Chondrocyte (in vitro differentiated cells): ENCODE results near the gene CD46. TPM values are rescaled to one million over a fixed set of nuclear protein-coding genes. Genes with fewer than 3 reads are reported as not detected.

Experiments used
- DNase-seq: peaks from one replicate; pipeline ENCODE4 v3.0.0; 2021; ENCODE audit warnings: mixed read lengths, low spot score
- H3K27ac Mint-ChIP-seq: one replicate; pipeline ENCODE4 v1.8.0; 2021; ENCODE audit warnings: mild to moderate bottlenecking, moderate library complexity, mixed read lengths; ENCODE audit not compliant: unreplicated experiment
- H3K27me3 Mint-ChIP-seq: 2 replicates; pipeline ENCODE4 v1.8.0; 2021; ENCODE audit warnings: low read depth, mixed read lengths
- H3K36me3 Mint-ChIP-seq: 2 replicates; pipeline ENCODE4 v1.8.0; 2021; ENCODE audit warnings: low read depth, mixed read lengths
- H3K4me1 Mint-ChIP-seq: 2 replicates; pipeline ENCODE4 v1.8.0; 2021; ENCODE audit warnings: low read depth, mild to moderate bottlenecking, mixed read lengths
- H3K4me3 Mint-ChIP-seq: one replicate; pipeline ENCODE4 v1.8.0; 2021; ENCODE audit warnings: mild to moderate bottlenecking, moderate library complexity, mixed read lengths; ENCODE audit not compliant: unreplicated experiment
- H3K9me3 Mint-ChIP-seq: 2 replicates; pipeline ENCODE4 v1.8.0; 2021; ENCODE audit warnings: low read depth, mixed read lengths
- total RNA-seq: library from RNA; stranded (reverse); gene quantifications from 3 replicates; pipeline ENCODE4 v1.2.1, GENCODE V29; 2021
- TF ChIP-seq, protein P1 (sequence below): fragments of 200-600 bp; sonication (generic); IDR thresholded peaks from 2 replicates; pipeline ENCODE4 v1.5.0; 2021; ENCODE audit warnings: antibody characterized with exemption, mild to moderate bottlenecking, moderate library complexity

The CD46 gene
- total RNA-seq, 1 donor from 2014 or later, result 96.4 TPM

DNA sequence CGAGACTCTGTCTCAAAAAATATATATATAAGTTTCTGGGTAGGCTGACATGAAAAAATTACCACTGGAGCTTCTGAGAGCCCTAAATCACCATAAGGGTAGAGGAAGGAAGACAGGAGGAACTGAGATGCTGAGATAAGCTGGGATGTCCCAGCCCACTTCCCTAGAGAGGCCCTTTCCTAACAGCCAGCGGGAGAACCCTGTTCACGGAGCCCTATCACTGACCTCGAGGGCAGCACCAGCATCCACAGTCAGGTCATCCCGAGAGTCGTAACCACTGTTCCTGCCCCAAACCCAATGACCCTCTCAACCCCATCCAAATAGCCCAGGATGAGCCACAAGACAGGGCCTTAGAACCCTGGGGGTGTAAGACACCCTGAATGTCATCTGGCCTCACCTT, 81.5 kb downstream of the CD46 start:
- Mint-ChIP-seq H3K4me1 (no peaks in the 10 kb centered on the region), H3K27me3 (no peaks in the 10 kb centered on the region), H3K27ac (no peak overlapping the region), H3K36me3 (peaks cover 2% of the 10 kb centered on the region), H3K4me3 (no peak overlapping the region), H3K9me3 (no peaks in the 10 kb centered on the region)
- DNase-seq, result no peak
- TF ChIP-seq, protein P1, sequence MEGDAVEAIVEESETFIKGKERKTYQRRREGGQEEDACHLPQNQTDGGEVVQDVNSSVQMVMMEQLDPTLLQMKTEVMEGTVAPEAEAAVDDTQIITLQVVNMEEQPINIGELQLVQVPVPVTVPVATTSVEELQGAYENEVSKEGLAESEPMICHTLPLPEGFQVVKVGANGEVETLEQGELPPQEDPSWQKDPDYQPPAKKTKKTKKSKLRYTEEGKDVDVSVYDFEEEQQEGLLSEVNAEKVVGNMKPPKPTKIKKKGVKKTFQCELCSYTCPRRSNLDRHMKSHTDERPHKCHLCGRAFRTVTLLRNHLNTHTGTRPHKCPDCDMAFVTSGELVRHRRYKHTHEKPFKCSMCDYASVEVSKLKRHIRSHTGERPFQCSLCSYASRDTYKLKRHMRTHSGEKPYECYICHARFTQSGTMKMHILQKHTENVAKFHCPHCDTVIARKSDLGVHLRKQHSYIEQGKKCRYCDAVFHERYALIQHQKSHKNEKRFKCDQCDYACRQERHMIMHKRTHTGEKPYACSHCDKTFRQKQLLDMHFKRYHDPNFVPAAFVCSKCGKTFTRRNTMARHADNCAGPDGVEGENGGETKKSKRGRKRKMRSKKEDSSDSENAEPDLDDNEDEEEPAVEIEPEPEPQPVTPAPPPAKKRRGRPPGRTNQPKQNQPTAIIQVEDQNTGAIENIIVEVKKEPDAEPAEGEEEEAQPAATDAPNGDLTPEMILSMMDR, result no peak

DNA sequence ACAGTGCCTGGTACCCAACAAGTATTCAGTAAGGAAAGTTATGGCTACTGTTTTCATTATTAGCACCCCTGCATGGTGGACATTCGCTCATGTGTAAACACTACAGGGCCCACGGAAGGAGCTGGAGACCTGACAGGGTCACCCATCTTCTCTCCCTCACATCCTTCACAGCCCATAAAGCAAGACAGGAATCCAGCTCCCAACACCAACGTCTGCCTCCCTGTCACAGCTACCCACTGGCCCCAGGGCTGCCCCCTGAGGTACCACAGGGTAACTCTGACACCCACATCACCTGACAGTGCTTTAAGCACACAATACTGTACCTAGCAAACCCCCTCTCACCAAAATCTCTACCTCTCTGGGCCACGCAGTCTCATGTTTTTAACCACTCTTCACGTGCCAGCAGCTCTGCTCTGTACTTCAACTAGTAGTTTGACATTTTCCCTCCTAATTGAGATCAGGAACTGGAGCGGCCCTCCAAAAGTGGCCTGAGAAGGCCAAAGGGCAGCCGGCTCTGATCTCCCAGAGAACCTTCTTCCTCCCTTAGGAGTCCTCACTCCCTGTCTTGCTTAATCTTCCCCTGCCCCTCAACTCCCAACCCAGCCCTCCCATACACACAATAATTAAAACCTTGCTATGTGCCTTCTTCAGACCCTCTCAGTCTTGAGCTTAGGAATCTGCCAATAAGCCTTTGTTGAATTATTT, 82.3 kb downstream of the CD46 start:
- Mint-ChIP-seq H3K4me3 (no peak overlapping the region), H3K36me3 (peaks cover 2% of the 10 kb centered on the region), H3K27me3 (no peaks in the 10 kb centered on the region), H3K4me1 (no peaks in the 10 kb centered on the region), H3K9me3 (no peaks in the 10 kb centered on the region), H3K27ac (no peak overlapping the region)
- TF ChIP-seq, protein P1, result no peak
- no peak for DNase-seq

DNA sequence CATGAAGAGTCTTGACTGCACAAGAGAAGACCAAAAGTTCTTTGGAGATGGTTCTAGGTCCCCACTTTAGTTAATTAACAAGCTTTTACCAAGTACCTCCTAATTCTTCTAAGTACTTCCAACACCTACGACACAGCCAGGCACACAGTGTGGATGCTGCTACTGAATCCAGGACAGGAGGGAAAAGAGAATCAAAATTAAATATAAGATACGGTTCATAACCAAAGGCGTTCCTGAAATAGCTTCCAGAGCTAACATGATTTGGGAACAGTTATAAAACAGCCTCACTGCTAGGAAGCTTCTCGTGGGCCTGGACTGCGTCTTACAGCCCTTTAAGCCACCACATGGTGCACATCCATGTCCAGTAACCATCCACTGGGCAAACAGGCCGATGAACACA, 84.1 kb downstream of the CD46 start:
- no peaks in the 10 kb centered on the region for H3K27me3 Mint-ChIP-seq
- no peak for DNase-seq
- peaks cover 2% of the 10 kb centered on the region for H3K36me3 Mint-ChIP-seq
- TF ChIP-seq, protein P1, result no peak
- H3K4me3 Mint-ChIP-seq, result no peak overlapping the region
- H3K9me3 Mint-ChIP-seq, result no peaks in the 10 kb centered on the region
- H3K4me1 Mint-ChIP-seq, result no peaks in the 10 kb centered on the region
- no peak overlapping the region for H3K27ac Mint-ChIP-seq

DNA sequence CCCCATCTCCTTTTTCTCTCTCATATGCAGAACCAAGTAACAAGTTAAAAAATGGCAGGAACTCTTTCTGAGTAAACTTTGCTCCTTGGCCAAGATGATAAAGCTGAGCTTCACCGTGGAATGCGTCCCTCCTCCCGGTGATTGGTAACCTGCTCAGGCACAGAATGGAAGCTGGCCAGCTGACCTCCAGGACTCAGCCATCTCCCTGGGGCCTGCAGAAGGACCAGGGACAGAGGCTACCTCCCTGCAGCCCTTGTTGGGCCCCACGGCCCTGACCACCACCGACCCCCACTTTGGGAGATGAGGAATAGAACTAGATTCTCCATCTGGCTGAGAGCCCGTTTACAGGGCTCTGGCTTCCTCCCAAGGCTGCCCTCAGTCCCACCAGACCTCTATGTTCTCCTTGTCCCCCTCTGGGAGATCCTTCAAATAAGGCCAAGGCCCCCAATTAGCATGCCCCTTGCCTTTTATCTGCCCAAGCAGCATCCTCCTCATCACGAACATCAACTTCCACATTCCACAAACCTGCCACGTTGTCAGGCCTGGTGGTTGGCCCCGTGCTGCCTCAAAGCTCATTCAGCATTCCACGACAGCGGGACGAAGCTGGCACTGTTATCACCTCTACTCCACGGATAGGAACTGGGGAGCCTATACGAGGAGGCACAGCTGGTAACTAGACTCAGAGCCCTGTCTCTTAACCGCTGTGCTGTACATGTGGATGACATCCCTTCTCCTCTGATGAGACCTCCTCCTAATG, 84.9 kb downstream of the CD46 start:
- Mint-ChIP-seq H3K9me3 (no peaks in the 10 kb centered on the region), H3K27ac (no peak overlapping the region)
- TF ChIP-seq, protein P1, result no peak

DNA sequence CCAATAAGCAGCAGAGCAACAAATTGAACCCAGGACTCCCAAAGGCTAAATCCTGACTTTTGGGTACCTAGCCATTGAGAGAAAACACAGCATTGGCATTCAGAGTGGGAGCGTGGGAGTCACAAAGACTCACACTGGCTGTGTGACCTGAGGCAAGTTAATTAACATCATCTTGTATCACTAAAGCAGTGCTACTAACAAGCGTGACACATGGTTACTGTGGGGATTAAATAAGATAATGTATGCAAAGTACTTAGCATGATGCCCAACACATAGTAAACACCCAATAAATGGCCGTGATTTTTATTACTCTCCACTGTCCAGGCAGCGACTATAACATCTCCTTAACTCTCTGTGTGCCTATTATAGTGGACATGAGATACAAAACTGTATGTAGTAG, 85.8 kb downstream of the CD46 start:
- H3K27me3 Mint-ChIP-seq, result no peaks in the 10 kb centered on the region
- H3K4me1 Mint-ChIP-seq, result no peaks in the 10 kb centered on the region
- H3K27ac Mint-ChIP-seq, result no peak overlapping the region
- H3K36me3 Mint-ChIP-seq, result peaks cover 2% of the 10 kb centered on the region
- H3K9me3 Mint-ChIP-seq, result no peaks in the 10 kb centered on the region
- DNase-seq, result no peak
- H3K4me3 Mint-ChIP-seq, result no peak overlapping the region
- TF ChIP-seq, protein P1, result no peak

More for the DNA sequence above, 84.9 kb downstream of the CD46 start:
- no peaks in the 10 kb centered on the region for H3K27me3 Mint-ChIP-seq
- peaks cover 2% of the 10 kb centered on the region for H3K36me3 Mint-ChIP-seq
- no peaks in the 10 kb centered on the region for H3K4me1 Mint-ChIP-seq
- DNase-seq, result no peak
- H3K4me3 Mint-ChIP-seq, result no peak overlapping the region
